Hypothalamus (tissue), 51 donors: Measurements from ENCODE around the gene ZNF705A.
"Not testable (repeated sequence)": the region's sequence is repeated elsewhere in the genome, so short reads cannot be mapped to it uniquely, and the experiment has no call there.

Experiments
- DNase-seq, 51 donors: peaks; one replicate each; lab custom pipeline; 2025; lab: John Stamatoyannopoulos, UW

ZNF705A gene

GRCh38 chr12:8156845-8157244, at the start of gene ZNF705A:
TSS of gene ZNF705A (plus strand) at chr12:8157015. CDS start at chr12:8172626, 15,611 bp downstream.
- DNase-seq, result no peak

- peak in 46 of 51 donors; percentile 1 to 84 (median 54) for DNase-seq
These were observed 47.9 kb upstream of the ZNF705A start for GRCh38 chr12:8108808-8109398.

DNA sequence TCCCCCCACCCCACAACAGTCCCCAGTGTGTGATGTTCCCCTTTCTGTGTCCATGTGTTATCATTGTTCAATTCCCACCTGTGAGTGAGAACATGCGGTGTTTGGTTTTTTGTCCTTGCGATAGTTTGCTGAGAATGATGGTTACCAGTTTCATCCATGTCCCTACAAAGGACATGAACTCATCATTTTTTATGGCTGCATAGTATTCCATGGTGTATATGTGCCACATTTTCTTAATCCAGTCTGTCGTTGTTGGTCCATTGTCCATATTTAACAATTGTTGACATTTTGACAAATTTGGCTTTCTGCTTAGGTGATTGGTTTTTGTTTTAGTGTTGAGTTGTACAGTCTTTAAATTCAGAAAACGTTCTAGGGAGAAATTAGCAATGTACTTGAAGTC, 43.7 kb upstream of the ZNF705A start:
- not testable (repeated sequence) for DNase-seq

- DNase-seq, result no peak
These were observed 36.6 kb upstream of the ZNF705A start for GRCh38 chr12:8120072-8120713.

DNA sequence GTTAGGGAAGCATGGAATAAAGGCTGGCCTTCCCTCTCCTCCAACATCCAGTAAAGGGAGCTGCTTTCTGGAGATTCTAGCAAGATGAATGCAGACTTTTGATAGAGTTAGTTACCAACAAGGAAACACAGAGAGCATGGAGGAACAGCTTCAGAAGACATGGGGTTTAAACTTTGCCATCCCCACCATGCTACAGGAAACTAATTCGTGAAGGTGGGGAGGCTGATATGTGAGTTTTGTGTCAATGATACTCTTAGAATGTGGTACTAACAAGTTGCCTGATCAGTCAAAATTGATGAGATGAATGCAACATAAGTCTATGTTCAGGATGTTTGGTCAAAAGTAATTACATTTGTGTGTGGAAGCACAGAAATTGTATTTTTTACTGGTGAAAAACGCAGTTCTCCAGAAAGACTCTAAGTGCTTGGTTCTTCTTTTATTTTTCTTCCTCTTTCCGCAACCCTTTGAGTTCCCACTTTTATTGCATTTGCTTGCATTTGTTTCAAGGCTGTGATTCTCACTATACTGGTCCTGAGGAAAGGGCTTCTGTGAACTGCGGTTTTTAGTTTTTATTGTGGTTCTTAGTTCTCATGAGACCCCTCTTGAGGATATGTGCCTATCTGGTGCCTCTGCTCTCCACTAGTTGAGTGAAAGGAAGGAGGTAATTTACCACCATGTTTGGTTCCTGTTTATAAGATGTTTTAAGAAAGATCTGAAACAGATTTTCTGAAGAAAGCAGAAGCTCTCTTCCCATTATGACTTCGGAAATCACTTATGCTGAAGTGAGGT, 33.5 kb upstream of the ZNF705A start, which contains the start of gene CLEC4A:
TSS of gene CLEC4A (plus strand) at position 494 of the 789 bp plus-strand sequence. CDS start at position 756, 262 bp downstream.
- no peak for DNase-seq

GRCh38 chr12:8127138-8127537, 29.7 kb upstream of the ZNF705A start:
- DNase-seq, result no peak

DNA sequence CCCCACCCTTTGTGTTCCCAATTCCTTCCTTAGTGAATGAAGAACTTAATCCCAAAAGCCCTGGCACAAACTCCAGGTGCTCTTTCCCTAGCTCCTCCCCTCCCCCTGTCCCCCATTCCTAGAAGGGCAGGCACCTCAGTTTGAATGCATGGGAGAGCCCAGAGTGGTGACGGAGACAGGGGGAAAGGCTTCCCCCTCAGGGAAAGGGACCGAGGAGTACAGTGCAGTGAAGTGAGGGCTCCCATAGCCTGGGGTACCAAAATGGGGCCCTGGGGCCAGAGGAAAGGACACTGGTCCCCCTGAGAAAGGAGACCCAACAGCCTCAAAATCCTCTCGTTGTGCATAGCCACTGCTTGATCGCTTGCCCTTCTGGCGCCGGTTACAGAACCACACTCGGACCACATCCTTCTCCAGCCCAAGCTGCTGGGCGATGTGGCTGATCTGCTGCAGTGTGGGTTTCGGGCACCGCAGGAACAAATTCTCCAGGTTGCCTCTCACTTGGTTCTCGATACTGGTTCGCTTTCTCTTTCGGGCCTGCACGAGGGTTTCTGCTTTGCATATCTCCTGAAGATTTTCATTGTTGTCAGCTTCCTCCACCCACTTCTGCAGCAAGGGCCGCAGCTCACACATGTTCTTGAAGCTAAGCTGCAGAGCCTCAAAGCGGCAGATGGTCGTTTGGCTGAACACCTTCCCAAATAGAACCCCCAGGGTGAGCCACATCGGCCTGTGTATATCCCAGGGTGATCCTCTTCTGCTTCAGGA, 23.0 kb upstream of the ZNF705A start:
- not testable (repeated sequence) for DNase-seq

DNA sequence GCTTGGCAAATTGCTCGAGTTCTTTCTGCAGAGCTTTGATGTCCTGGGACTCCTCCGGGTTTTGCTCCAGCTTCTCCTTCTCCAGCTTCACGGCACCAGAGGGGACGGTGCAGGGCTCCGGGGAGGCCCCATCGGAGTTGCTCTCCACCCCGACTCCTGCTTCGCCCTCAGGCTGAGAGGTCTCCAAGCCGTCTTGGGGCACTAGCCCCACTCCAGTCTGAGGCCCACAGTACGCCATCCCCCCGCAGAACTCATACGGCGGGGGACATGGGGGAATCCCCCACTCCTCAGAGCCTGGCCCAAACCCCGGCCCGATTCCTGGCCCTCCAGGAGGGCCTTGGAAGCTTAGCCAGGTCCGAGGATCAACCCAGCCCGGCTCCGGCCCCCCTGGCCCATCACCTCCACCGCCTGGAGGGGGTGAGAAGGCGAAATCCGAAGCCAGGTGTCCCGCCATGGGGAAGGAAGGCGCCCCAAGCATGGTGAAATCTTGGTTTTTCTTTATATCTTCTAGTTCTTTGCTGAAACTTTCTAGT, 22.4 kb upstream of the ZNF705A start:
- not testable (repeated sequence) for DNase-seq

DNA sequence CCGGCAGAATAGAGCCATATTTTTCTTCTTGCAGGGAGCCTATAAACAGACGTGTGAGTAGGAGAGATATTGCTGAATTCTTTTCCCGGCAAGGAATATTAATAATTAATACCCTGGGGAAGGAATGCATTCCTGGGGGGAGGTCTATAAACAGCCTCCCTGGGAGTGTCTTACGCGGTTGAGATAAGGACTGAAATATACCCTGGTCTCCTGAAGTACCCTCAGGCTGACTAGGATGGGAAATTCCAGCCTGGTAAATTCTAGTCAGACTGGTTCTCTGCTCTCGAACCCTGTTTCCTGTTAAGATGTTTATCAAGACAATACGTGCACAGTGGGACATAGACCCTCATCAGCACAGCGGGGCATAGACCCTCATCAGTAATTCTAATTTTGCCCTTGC, 15.2 kb upstream of the ZNF705A start:
- not testable (repeated sequence) for DNase-seq

DNA sequence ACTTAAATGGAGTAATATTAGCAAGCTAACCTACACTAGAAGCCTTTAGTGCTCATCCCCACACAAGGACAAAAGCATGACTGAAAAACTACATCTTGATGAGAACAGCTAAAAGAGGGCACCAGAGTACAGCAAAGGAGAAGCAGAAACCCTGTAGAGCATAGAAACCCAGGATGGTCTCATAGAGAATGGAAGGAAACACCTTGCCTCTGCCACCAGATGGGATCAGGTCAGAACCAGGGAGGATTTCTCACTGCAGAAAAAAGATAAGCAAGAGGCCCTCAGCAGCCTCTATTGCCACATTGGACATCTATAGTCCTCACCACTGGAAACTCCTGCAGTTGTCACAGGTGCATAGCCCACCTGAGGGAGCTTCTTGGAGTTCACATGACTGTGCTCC, 13.6 kb upstream of the ZNF705A start:
- no peak for DNase-seq

DNA sequence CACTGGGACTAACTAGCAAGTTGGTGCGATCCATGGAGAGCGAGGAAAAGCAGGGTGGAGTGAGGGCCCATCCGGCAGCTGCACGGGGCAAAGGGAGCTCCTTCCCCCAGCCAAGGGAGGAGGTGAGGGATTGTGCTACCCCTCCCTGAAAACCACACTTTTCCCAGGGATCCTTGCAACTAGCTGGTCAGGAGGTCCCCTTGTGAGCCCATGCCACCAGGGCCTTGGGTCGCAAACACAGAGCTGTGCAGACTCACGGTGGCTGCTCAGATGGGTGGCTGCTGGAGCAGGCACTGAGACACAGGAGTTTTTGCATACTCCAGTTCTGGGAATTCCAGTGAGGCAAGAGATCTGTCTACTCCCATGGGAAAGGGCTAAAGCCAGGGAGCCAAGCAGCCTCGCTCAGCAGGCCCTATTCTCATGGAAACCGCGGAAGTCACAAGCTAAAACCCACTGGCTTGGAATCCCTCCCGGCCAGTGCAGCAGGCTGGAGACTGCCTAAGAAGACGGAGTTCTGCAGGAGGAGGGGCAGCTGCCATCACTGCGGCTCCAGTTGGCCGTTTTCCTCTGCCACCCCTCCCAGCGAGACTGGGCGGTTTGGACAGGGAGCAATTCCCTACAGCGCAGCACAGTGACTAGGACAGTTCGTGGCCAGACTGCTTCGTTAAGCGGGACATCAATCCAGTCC, 10.9 kb upstream of the ZNF705A start:
- peak in 49 of 51 donors; percentile 4 to 86 (median 61) for DNase-seq

DNA sequence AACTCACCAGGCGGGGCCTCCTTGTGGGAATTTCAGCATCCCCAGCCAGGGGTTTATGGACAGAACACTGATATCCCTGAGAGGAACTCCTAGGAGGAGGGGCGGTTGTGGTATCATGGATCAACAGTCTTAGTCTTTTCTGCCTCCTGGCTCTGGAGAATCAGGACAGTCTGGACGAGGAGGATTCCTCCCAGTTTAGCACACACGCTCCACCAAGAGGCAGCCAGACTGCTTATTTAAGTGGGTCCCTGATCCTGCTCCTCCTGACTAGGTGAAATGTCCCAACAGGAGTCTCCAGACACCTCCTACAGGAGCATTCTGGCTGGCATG, 10.4 kb upstream of the ZNF705A start:
- peak in 1 of 51 donors; percentile 2 for DNase-seq

DNA sequence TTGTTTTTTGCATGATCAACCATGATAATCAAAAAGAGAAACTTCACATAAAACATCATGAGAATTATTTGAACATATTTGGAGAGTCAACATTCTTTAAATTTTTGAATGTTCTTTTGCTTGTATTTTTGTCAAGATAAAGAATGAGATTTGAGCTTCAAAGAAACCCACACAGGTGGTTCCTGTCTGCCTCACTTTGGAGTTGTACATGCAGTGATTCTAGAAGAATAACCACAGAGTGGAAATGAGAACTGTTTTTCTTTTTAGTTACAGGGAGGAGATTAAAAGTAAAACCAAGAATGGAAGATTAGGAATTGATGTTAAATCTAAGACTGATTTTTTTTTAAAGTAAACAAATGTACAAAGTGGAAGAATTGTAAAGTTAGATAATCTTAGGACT, 2.3 kb upstream of the ZNF705A start:
- DNase-seq, result no peak

DNA sequence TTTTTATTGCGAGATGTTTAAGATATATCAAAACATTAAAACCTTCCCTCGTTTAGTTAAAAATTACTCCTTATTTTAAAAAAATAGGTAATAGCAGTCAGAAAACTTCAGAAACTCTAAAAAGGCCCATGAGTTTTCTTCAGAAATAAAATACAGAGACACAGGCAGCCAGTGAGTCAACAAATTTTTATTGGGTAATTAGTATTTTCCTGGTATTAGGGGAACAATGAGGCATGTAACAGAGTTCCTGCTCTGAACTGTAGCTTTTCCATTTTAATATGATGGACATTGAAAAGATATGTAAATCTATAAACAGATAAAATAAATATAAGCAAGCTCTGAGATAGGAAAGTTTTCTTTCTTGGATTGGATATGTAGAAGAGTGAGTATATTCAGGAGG, 399 bp upstream of the ZNF705A start:
- no peak for DNase-seq

DNA sequence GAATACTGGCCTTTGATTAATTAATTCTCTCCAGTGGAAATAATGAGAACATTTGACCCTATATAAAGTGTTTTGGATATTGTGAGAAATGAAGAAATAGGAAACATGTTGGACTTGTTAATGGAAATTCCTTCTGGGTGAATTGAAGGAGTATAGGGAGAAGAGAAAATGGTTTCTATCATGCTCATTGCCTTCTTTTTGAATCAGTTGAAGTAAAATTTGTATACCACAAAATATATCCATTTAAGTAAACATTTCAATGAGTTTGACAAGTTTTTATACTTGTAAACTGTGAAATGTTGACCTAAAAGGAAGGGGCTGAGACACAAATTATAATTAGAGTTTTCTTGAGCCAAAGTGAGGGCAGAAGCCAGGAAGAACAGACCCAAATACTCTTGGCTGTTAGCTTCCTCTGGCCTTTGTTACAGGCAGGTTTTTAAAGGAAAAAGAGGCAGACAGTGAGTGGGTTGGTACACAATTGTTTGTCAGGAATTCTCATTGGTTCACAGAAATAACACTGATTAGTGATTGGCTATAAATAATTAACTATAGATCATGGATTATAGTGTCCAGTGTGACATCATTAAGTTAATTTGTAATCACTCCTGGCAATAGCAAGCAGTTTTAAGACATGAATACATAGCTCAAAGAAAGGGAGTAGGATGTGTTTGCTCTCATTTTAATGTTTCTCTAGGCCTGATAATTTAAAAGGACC, 826 bp downstream of the ZNF705A start:
- DNase-seq, result no peak

DNA sequence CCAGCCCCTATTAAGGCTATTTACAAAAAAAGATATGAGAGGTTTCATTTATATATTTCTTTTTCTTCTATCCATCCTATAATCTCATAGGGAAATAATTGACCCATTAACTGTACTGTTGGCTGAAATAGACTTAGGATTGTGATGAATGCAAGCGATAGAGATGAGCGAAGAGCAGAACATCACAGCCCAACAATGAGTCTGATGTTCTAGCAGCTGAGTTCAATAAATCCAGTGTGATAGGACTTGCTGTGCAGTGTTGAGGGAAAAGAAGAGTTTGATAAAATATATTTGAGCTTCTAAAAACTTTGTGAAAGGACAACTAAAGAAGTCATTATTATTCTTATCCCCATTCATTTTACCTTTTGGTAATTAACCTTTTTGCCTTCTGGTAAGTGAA, 16.1 kb downstream of the ZNF705A start:
- peak in 2 of 51 donors; percentile 2 to 3 for DNase-seq

GRCh38 chr12:8179989-8180585, 23.3 kb downstream of the ZNF705A start:
- DNase-seq, result peak; percentile 14 to 88 (median 67)

GRCh38 chr12:8181271-8181670, 24.5 kb downstream of the ZNF705A start:
- DNase-seq, result peak in 1 of 51 donors; percentile 3

GRCh38 chr12:8182923-8183322, 26.1 kb downstream of the ZNF705A start:
- not testable (repeated sequence) for DNase-seq
